Occipital lobe (tissue), 2 donors: ENCODE results near the gene TRIM50. TPM values are rescaled to one million over a fixed set of nuclear protein-coding genes. Genes with fewer than 3 reads are reported as not detected.
"Not testable (repeated sequence)": the region's sequence is repeated elsewhere in the genome, so short reads cannot be mapped to it uniquely, and the experiment has no call there.

Experiments used
- DNase-seq: peaks from one replicate; lab custom pipeline; 2025; lab: John Stamatoyannopoulos, UW
- total RNA-seq: library from RNA; depleted of rRNA; stranded (reverse); fragments of >200 nt; gene quantifications from one replicate; pipeline ENCODE4 v1.2.3, GENCODE V29; 2014

The TRIM50 gene
- total RNA-seq, 1 donor from 2014 or later, result 0.16 TPM

- no peak for DNase-seq
Measured at GRCh38 chr7:73350306-73351068, 22.6 kb upstream of the TRIM50 start.

GRCh38 chr7:73349763-73350162 is 21.9 kb upstream of the TRIM50 start:
- no peak for DNase-seq

DNA sequence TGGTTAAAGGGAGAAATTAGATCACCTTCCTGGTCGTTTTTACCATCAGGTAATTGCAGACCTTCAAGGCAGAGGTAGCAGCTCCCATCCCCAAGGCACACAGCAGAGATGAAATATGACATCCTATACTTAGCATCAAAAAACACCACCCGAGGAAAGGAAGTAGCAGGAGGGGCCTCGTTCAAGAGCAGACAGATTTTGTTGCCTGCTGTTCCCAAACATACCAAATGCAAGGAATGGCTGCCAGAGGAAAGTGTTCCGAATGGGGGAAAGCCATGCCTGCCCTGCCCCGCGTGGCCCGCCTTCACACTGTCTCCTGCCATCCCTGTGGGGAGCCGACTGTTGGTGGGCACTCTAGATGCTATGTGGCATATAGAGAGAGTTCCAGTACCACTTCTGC is 18.1 kb upstream of the TRIM50 start:
- no peak for DNase-seq

- no peak for DNase-seq
Measured at GRCh38 chr7:73345538-73345937, 17.7 kb upstream of the TRIM50 start.

- no peak for DNase-seq
Measured at GRCh38 chr7:73343671-73344380, 15.9 kb upstream of the TRIM50 start.

GRCh38 chr7:73342645-73343044 is 14.8 kb upstream of the TRIM50 start:
- DNase-seq, result no peak

DNA sequence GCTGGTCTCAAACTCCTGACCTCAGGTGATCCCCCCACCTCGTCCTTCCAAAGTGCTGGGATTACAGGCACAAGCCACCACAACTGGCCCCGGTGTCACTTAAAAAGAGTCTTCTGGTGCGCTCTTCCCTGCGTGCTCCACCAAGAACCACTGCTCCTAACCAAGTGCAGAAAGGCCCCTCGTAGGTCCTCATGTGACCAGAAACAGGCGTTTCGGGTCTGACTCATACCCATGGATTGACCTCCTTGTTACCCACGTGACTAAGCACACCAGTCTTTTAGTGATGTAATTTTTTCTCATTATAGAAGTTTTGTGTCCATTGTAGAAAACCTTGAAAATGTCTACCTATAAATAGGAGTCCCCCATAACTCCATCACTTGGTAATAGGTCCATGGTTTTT is 14.0 kb upstream of the TRIM50 start:
- DNase-seq, result no peak

DNA sequence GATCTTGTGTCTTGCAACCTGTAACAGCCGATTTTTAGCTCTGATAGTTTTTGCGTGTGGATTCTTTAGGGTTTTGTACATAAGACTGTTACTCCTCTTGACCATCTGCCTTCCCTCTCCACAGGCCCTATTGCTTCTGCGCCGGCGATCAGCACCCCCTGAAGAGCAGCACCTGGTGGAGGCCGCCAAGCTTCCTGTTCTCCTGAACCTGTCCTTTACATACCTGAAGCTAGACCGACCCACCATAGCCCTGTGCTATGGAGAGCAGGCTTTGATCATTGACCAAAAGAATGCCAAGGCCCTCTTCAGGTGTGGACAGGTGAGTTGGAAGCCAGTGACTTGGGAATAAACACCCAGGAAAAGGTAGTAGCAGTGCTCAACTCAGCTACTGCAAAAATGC is 12.6 kb upstream of the TRIM50 start:
- no peak for DNase-seq

DNA sequence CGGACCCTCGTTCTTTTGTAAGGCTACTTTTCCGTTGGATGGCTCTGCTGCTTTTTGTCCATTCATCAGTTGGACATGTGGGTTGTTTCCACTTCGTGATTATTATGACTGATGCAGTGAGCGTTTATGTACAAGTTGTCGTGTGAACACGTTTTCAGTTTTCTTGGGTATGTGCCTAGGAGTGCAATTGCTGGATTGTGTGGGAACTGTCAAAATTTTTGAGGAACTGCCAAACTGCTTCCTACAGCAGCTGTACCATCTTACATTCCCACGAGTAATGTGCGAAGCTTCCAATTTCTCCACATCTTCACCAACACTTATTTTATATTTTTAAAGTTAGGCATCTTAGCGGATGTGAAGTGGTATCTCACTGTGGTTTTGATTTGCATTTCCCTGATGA is 10.4 kb upstream of the TRIM50 start:
- DNase-seq, result no peak

- DNase-seq, result no peak
Measured at GRCh38 chr7:73332447-73332846, 4.6 kb upstream of the TRIM50 start.

DNA sequence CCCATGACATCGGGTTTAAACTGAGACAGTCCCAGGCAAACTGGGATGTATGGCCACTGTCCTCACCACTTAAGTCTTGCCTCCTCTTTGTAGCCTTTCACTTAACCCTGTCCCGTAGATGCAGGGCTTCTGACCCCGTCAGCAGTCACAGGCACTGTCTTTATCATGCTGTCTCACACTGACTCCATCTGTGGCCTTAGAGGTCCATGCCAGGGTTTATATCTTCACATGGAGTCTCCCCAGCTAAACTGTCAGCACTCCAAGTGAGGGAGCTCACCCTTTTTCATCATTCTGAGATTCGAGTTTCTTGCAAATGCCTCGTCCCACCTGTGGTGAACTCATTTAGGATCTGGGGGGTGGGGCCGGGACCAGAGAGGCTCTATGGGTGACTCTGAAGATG is 2.9 kb upstream of the TRIM50 start:
- DNase-seq, result no peak

DNA sequence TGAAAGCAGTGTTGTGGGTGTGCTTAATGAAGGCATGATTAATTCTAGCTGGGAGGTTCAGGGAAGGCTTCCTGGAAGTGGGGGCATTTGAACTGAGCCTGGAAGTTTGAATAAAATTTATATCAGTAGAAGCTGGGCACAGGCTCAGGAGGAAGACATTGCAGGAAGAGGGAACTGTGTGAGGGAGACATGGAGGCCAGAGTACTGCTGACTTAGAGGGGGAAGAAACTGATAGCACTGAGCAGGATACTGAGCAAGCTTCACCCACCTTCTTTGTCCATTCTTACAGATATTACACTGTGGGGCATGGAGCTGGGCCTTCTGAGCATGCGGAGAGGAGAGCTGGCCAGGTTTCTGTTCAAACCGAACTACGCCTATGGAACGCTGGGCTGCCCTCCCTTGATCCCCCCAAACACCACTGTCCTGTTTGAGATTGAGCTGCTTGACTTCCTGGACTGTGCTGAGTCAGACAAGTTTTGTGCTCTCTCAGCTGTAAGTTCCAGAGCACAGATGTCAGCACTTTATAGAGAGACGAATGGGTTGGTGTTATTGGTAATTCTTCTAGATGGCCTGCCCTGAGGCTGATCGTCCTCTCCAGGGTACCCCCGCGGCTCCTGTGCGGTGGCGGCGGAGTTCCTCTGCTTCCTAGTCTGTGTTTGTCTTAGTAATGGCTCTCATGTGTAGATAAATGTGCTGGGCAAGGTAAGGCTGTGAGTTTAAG is 2.1 kb upstream of the TRIM50 start:
- DNase-seq, result no peak

DNA sequence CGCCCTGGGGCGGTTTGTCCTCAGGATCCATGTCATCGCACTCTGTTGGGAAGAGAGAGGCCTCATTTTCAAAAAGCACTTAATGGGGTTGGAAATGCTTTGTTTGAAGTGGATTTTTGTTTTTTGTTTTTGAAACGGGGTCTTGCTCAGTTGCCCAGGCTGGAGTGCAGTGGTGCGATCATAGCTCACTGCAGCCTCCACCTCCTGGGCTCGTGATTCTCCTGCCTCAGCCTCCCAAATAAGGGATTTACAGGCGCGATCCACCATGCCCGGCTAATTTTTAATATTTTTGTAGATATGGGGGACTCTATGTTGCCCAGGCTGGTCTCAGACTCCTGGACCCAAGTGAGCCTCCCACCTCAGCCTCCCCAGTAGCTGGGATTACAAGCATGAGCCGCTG is 814 bp upstream of the TRIM50 start:
- no peak for DNase-seq

DNA sequence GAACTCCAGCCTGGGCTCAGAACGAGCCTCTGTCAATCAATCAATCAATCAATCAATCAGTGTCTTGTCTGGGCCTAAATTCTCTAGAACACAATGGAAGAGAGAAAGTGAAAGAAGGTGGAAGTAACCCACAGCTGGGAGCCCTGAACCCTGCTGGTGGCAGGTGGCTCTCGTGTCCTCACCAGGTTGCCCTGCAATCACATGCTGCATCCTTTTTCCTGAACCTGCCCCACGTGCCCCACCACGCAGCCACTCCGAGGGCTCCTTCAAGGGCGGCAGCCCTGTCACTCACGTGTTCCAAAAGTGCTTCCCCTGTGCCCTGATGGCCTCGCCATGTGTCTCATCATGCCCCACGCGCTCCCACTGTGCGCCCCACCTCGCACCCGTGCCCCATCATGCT is 433 bp downstream of the TRIM50 start:
- not testable (repeated sequence) for DNase-seq

DNA sequence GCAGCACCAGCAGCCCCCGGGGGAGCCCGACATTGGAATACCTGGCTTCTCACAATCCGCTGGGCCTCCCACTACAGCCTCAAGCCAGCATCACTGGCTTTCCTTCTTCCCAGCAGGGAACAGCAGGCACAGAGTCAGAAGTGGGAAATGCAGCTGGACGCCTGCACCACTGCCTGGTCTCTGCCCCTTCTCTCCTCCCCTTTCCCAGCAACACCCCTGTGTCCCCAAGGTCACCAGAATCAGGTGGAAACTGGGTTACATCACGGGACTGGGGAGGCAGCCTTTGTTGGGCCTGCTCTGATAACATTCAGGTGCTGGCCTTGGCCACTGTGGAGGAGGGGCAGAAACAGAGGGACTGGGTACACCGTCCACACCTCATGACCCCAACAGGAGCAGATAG is 2.5 kb downstream of the TRIM50 start:
- DNase-seq, result not testable (repeated sequence)

DNA sequence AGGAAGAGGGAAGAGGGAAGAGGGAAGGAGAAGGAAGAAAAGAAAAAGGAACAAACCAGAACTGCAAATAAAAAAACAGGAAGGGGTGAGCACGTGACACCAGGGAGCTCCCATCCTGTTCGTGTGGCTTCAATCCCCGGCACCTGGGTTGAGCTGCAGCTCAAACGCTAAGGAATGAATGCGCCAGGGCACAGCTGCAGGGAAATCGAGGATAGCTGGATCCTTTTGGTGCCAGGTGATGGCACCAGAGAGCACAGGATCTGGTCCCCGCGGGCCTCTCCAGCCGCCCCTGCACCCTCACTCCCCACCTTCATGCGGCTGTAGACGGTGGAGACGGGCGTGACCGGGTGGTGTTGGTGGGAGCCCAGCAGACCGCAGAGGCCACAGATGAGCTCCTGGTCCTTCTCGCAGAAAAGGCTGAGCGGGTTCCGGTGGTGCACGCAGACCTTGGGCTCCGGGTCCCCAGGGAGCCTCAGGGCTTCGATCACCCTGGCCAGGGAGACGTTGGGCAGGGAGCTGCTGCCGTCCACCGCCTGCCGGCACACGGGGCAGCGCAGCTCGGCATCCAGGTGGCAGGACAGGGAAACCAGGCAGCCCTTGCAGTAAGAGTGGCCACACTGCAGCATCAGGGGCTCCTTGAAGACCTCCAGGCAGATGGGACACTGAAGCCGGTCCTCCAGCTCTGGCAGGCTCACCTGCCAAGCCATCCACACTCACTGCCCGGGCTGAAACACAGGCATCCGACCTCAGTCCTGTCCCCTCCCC is 3.6 kb downstream of the TRIM50 start:
- DNase-seq, result peak; percentile 38

DNA sequence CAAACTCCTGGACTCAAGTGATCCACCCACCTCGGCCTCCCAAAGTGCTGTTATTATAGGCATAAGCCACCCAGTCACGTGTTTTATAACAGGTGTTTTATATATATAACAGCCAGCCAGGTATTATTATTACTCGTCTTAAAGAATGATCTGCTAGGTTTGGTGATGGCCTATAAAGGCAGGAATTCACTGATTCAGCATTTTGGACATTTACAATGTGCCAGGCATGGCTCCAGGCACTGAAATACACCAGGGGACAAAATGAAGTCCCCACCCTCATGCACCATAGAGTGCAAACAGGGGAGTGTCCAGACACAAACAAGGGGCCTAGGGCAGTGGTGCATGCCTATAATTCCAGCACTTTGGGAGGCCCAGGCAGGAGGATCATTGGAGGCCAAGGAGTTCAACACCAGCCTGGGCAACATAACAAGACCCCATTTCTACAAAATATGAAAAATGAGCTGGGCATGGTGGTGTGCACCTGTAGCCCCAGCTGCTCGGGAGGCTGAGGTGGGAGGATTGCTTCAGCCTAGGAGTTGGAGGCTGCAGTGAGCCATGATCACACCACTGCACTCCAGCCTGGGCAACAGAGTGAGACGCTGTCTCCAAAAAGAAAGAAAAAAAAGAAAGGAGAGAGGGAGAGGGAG is 4.3 kb downstream of the TRIM50 start:
- not testable (repeated sequence) for DNase-seq

GRCh38 chr7:73320009-73320408 is 7.9 kb downstream of the TRIM50 start:
- DNase-seq, result not testable (repeated sequence)

- not testable (repeated sequence) for DNase-seq
Measured at GRCh38 chr7:73319541-73319940, 8.3 kb downstream of the TRIM50 start.

- DNase-seq, result not testable (repeated sequence)
Measured at GRCh38 chr7:73318656-73319204, 9.2 kb downstream of the TRIM50 start.

DNA sequence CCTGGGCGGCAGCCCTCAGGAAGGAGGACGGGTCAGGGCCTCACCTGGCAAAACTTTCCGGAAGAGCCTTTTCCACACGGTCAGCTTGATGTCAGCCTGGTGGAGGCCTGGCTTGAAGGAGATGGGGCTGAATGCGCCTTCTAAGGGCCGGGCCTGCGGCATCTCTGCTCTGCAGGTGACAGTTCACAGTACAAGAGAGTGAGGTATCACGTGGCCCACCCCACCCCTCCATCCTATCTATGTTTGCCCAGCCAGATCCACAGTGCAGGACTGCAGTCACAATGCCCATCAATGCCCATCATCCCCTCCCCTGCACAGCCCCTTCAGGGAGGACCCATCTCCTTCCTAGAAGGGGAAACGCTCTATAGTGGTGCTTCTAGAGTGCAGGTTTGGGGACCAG is 11.4 kb downstream of the TRIM50 start:
- DNase-seq, result no peak
